ENCODE data around the gene PAX1.

The PAX1 gene

GRCh38 chr20:21703717-21704407 lies 1.6 kb upstream of the PAX1 start:
- no peak for DNase-seq (ENCODE audit: low read depth)

GRCh38 chr20:21704408-21705385 lies 767 bp upstream of the PAX1 start:
- DNase-seq (ENCODE audit: low read depth), result no peak

DNA sequence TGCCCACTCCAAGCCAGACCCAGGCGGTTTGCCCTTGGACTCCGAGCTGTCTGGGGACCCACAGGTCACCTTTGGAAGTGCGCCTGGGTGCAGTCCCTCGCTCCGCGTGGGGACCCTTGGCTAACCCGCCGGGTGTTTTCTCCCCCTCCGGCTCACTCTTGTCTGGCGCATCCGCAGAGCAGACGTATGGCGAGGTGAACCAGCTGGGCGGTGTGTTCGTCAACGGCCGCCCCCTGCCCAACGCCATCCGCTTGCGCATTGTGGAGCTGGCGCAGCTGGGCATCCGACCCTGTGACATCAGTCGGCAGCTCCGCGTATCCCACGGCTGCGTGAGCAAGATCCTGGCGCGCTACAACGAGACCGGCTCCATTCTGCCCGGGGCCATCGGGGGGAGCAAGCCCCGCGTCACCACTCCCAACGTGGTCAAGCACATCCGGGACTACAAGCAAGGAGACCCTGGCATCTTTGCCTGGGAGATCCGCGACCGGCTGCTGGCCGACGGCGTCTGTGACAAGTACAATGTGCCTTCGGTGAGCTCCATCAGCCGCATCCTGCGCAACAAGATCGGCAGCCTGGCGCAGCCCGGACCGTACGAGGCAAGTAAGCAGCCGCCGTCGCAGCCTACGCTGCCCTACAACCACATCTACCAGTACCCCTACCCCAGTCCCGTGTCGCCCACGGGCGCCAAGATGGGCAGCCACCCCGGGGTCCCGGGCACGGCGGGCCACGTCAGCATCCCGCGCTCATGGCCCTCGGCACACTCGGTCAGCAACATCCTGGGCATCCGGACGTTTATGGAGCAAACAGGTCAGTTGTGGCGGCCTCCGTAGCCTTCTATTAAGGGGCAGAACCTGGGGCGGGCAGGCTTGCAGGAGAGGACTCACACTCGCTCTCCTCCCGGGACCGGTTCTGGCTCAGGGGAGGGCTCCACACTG lies 1.1 kb downstream of the PAX1 start:
- DNase-seq (ENCODE audit: low read depth), result no peak

DNA sequence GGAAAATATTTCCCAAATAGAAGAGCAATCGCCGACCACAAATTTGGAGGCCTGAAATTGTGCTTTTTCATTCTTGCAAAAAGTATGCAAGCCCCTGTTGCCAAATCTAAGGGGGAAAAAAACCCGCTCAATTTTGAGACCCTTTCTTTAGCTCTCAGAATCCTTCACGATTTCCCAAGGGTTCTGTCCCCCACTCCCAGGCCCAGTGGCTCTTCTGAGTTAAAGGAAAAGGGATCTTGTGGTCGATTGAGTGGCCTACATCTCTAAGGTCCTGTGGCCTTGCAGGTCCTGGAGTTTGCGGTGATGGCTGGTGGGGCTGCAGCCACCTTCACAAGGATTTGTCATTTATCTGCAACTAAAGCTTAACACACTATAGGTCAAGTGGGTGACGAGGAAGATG lies 1.8 kb downstream of the PAX1 start:
- DNase-seq (ENCODE audit: low read depth), result no peak

DNA sequence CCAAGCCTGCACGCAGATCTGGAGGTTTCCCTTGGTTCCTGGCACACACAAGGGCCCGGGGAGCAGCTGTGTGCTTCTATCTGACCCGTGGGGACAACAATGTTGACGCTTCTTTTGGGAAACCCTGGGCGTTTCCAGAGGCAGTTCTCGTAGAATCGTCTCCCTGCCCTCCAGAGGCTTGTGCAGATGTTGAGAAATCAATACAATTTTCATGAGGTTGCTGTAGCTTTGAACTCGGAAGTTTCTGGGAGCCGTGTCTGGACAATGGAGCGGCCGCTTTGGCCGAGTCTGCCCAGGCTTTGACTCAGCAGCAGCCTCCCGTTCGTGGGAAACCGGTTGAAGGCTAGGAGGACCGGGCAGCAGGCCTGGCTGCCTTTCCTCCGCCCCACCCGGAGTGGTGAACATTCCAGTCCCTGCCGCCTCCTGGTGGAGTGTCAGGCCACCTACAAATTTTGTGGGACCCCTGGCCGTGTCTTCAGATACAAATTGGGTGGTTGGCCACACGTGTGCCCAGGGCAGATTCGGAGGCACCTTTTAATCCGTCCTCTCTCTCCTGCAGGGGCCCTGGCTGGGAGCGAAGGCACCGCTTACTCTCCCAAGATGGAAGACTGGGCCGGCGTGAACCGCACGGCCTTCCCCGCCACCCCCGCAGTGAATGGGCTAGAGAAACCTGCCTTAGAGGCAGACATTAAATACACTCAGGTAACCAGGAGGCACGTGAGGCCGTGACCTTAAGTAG lies 2.7 kb downstream of the PAX1 start:
- no peak for DNase-seq (ENCODE audit: low read depth)

- DNase-seq (ENCODE audit: low read depth), result no peak
Observed at GRCh38 chr20:21708738-21709534, 3.5 kb downstream of the PAX1 start.

GRCh38 chr20:21709535-21709904 lies 4.1 kb downstream of the PAX1 start:
- DNase-seq (ENCODE audit: low read depth), result no peak

DNA sequence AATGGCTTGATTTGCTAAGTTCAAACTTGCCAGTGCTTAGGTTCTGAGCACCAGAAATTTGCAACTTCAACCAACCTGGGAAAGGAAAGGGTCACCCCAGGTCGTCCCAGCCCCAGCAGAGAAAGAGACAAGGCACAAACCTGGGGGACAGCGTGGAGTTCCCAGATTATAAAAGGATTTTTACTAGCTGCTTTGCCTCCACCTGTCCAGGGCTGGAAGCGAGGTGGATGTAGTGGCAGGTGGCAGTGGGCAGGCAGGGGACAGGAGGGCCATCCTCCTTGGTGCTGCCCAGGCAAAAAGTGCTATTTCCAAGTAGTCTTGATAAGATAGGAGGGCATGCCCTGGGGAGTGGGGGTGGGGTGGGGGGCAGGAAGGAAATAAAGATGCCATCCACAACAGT lies 4.9 kb downstream of the PAX1 start:
- no peak for DNase-seq (ENCODE audit: low read depth)

DNA sequence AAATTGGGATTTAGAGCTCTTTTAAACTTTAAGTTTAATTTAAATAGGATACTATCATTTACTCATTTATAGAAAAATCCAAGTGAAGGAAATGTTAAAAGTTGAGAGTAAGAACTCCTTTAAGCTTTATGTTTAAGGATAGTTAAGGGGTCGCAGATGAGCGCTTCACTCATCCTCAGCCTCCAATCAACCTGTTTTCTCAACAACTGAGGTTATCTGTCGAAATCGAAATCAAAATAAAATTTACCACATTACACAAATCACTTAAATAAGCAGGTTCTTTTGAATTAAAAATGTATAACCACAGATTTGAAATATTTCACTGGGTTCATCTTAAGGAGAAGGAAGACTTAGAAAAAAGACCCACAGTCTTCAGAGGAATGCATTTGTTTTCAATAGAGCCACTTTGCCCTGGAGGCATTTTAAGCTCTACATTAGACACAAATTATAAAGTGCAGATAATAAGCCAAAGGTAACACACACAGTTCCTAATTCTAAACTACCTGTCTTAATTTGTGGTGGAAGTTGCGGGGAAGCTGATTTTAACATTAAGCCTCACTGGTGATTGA lies 5.5 kb downstream of the PAX1 start:
- no peak for DNase-seq (ENCODE audit: low read depth)

DNA sequence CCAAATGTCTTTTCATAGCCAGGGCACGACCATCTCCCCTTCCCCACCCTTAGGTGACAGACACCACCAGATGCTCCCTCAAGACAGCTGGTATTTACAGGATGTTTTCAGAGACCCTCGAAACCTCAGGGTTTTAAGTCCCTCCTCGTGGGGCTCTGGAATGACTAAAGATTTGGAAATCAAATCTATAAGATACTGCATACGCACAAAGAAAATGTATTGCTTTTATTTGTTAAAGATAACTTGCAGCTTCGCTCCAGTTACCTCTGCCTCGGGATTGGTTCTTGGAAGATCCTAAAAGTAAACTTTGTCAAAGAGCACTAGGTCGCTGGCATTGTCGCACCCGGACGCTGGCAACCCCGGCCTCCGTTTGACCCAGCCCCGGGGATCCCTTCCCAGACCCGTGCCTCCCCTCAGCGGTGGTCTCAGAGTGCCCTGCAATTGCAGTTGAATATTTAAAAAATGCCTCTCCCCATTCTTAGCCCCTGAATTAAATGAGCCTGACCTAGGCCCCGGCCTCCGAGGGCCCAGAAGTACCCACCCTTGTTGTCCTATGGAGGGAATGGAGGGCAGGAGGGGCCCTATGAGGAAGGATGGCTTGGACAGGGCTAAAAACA lies 7.1 kb downstream of the PAX1 start:
- DNase-seq (ENCODE audit: low read depth), result no peak

- DNase-seq (ENCODE audit: low read depth), result no peak
Observed at GRCh38 chr20:21713470-21713869, 8.0 kb downstream of the PAX1 start.

DNA sequence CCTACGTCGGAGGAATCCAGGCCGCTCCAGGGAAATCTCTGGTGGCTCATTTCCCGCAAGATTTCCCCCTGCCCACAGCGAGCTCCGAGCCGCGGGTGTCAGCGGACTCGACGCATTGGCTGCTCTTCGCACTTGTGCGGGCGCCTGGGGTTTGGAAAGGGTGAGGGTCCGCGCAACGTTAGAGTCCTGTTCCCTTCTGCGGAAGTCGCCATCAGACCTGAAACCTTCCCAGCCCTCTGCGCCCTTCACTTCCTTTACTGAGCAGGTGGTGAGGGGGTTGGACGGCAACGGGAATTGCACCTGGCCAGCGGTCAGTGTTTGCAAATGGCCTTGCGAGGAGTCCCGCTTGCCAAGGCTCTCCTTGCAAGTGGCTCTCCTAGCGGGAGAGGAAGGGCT lies 8.4 kb downstream of the PAX1 start:
- no peak for DNase-seq (ENCODE audit: low read depth)

- DNase-seq (ENCODE audit: low read depth), result no peak
Observed at GRCh38 chr20:21714297-21715192, 9.1 kb downstream of the PAX1 start.

GRCh38 chr20:21715193-21715881 lies 9.9 kb downstream of the PAX1 start:
- no peak for DNase-seq (ENCODE audit: low read depth)

DNA sequence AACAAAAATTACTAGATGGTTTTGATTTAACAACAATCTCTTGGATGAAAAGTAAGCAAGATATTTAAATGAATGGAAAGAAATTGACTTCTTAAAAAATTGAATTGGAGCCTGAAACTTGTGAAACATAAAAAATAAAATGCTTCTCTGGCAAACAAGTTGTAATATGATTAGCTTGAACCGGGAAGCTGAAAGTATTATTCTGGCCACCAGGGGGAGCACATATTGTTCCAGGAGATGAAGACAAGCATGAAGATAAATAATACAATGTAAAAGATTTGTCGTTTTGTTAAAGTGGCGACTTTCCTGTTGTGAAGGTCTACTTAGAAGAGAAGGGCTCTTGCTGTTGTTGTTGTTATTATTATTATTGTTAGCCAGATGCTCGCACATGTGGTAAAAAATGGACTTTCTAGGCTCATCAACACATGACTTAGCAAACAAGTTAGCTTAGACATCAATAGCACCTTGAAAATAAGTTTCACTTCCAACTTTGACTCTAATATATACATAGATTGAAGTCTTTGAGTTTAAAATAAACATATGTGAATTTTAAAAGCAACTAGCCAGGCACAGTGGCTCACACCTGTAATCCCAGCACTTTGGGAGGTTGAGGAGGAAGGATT lies 14.2 kb downstream of the PAX1 start:
- DNase-seq (ENCODE audit: low read depth), result peak; percentile 14

- DNase-seq (ENCODE audit: low read depth), result no peak
Observed at GRCh38 chr20:21725892-21726291, 20.4 kb downstream of the PAX1 start.

DNA sequence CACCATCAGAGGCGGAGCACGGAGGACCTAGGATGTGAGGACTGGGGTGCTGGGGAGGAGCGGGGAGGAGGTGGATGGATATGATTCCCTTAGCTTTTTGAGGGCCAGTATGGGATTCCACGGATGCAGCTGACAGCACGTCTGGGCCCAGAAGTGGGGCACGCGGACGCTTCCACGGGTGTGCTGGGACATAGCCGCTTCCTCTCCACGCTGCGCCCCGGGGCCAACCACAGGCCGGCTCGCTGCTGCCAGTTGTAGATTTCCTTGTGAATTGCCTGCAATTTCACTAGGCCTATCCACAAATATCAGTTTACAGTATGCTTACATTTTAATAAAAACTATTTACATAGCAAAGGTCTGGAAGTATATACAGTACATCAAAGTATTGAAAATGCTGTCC lies 23.9 kb downstream of the PAX1 start:
- DNase-seq (ENCODE audit: low read depth), result no peak

DNA sequence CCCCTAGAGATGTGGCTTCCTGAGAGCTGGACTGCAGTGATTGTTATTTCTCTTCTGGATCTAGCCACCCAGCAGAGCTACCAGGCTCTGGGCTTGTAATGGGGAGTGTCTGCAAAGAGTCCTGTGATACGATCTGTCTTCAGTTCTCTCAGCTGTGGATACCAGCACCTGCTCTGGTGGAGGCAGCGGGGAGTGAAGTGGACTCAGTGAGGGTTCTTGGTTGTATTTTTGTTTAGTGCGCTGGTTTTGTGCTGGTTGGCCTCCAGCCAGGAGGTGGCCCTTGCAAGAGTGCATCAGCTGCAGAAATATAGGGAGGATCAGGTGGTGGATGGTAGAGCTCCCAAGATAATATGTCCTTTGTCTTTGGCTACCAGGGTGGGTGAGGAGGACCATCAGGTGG lies 33.7 kb downstream of the PAX1 start:
- DNase-seq (ENCODE audit: low read depth), result no peak
